Adrenal gland (tissue), 5 donors: Measurements from ENCODE around the gene FBXW5.

Source experiments
- CTCF ChIP-seq, 6 experiments: fragments of 450-650 bp in 4 of 6; fragments of 200-600 bp in 2 of 6; sonication (generic) in 1 of 6; IDR thresholded peaks; 1 replicate in 5 of 6; 2 replicates in 1 of 6; pipeline versions ENCODE4 v1.5.1 to v1.8.0; 2016 to 2021; ENCODE audit warnings: antibody characterized with exemption in 6 of 6, mild to moderate bottlenecking in 2 of 6, moderate library complexity in 1 of 6
- POLR2A ChIP-seq, 2 donors: fragments of 450-650 bp; IDR thresholded peaks; one replicate each; pipeline ENCODE4 v1.6.1; 2017; ENCODE audit warnings: antibody characterized with exemption in 2 of 2, mild to moderate bottlenecking in 2 of 2, moderate library complexity in 1 of 2
- donor health status: DM: no; HTN: no; CAD: no.

GRCh38 chr9:136902259-136902821, 42.2 kb downstream of the FBXW5 start:
- peak in 1 of 2 donors; percentile 56 for TF ChIP-seq POLR2A (IDR thresholded peaks at IDR 0.05)
- TF ChIP-seq CTCF (IDR thresholded peaks at IDR 0.05): no peak
